Astrocyte (in vitro differentiated cells and primary cell): Measurements from ENCODE around the gene SLC44A3.

Experiments
- EZH2 ChIP-seq: IDR thresholded peaks from 2 replicates; pipeline ENCODE4 v1.6.1; 2012; ENCODE audit warnings: mild to moderate bottlenecking, low read length, inconsistent platforms; ENCODE audit not compliant: insufficient read depth
- TF ChIP-seq, protein P1 (sequence below): IDR thresholded peaks from 2 replicates; pipeline ENCODE4 v1.5.1; 2011; ENCODE audit warnings: low read depth, mild to moderate bottlenecking, inconsistent platforms, low read length, moderate library complexity; ENCODE audit not compliant: insufficient read depth

DNA sequence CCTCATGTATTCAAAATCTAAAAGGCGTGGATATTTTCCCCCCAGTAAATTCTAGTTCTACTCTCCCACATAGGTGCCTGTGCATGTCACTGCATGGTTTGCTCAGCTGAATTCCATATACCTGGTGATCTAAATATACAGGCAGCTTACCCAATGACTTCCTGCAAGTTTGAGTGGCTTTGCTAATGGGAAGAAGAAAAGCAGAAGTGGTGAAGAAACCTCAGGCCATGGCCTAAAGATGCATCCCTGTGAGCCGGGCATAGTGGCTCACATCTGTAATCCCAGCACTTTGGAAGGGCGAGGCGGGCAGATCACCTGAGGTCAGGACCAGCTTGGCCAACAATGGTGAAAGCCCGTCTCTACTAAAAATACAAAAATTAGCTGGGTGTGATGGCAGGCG lies 11.5 kb downstream of the SLC44A3 start:
- TF ChIP-seq, protein P1, sequence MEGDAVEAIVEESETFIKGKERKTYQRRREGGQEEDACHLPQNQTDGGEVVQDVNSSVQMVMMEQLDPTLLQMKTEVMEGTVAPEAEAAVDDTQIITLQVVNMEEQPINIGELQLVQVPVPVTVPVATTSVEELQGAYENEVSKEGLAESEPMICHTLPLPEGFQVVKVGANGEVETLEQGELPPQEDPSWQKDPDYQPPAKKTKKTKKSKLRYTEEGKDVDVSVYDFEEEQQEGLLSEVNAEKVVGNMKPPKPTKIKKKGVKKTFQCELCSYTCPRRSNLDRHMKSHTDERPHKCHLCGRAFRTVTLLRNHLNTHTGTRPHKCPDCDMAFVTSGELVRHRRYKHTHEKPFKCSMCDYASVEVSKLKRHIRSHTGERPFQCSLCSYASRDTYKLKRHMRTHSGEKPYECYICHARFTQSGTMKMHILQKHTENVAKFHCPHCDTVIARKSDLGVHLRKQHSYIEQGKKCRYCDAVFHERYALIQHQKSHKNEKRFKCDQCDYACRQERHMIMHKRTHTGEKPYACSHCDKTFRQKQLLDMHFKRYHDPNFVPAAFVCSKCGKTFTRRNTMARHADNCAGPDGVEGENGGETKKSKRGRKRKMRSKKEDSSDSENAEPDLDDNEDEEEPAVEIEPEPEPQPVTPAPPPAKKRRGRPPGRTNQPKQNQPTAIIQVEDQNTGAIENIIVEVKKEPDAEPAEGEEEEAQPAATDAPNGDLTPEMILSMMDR = no peak
- TF ChIP-seq EZH2 = no peak
